ENCODE data around the gene STRN.
"Not testable (repeated sequence)": the region's sequence is repeated elsewhere in the genome, so short reads cannot be mapped to it uniquely, and the experiment has no call there.

Gene STRN

GRCh38 chr2:36906277-36906676, 60.1 kb downstream of the STRN start:
- DNase-seq, result no peak

- DNase-seq, result no peak
These were observed 61.7 kb downstream of the STRN start for GRCh38 chr2:36904636-36905035.

GRCh38 chr2:36902385-36903120, 63.8 kb downstream of the STRN start:
- DNase-seq, result no peak

- DNase-seq, result no peak
These were observed 73.5 kb downstream of the STRN start for GRCh38 chr2:36892805-36893204.

- peak; percentile 25 for DNase-seq
These were observed 76.5 kb downstream of the STRN start for GRCh38 chr2:36889795-36890194.

- DNase-seq, result not testable (repeated sequence)
These were observed 79.2 kb downstream of the STRN start for GRCh38 chr2:36887095-36887494.

- no peak for DNase-seq
These were observed 79.7 kb downstream of the STRN start for GRCh38 chr2:36886664-36887063.

GRCh38 chr2:36885605-36886004, 80.7 kb downstream of the STRN start:
- DNase-seq, result no peak

GRCh38 chr2:36882532-36882931, 83.8 kb downstream of the STRN start:
- no peak for DNase-seq

GRCh38 chr2:36881816-36882215, 84.5 kb downstream of the STRN start:
- DNase-seq, result no peak

GRCh38 chr2:36878429-36878828, 87.9 kb downstream of the STRN start:
- DNase-seq, result no peak

- no peak for DNase-seq
These were observed 95.1 kb downstream of the STRN start for GRCh38 chr2:36871068-36871707.

- DNase-seq, result no peak
These were observed 96.7 kb downstream of the STRN start for GRCh38 chr2:36869606-36870005.

- DNase-seq, result no peak
These were observed 104.4 kb downstream of the STRN start for GRCh38 chr2:36861896-36862295.

- DNase-seq, result no peak
These were observed 107.0 kb downstream of the STRN start for GRCh38 chr2:36859366-36859792.

- no peak for DNase-seq
These were observed 107.6 kb downstream of the STRN start for GRCh38 chr2:36858551-36859365.

- DNase-seq, result no peak
These were observed 108.6 kb downstream of the STRN start for GRCh38 chr2:36857713-36858112.

GRCh38 chr2:36855429-36855828, 110.9 kb downstream of the STRN start:
- no peak for DNase-seq

- DNase-seq, result no peak
These were observed 112.1 kb downstream of the STRN start for GRCh38 chr2:36854241-36854640.

GRCh38 chr2:36849265-36849664, 117.1 kb downstream of the STRN start:
- DNase-seq, result no peak

- no peak for DNase-seq
These were observed 122.5 kb downstream of the STRN start for GRCh38 chr2:36843838-36844237.

- DNase-seq, result no peak
These were observed 126.2 kb downstream of the STRN start for GRCh38 chr2:36839976-36840617.
